ENCODE results near the gene C9orf43.

GRCh38 chr9:113472199-113472598 is 61.7 kb downstream of the C9orf43 start:
- TF ChIP-seq CTCF (IDR thresholded peaks at IDR 0.05) (no peak), POLR2A (IDR thresholded peaks at IDR 0.05) (no peak), EP300 (IDR thresholded peaks at IDR 0.05) (no peak), POLR2AphosphoS5 (IDR thresholded peaks at IDR 0.05) (no peak)

All from suprapubic skin (tissue), 4 donors.